Muscle layer of duodenum (tissue), 2 donors: ENCODE data around the gene PTPRN2.
"Not testable (repeated sequence)": the region's sequence is repeated elsewhere in the genome, so short reads cannot be mapped to it uniquely, and the experiment has no call there.

Experiments used
- H3K27ac ChIP-seq: one replicate; pipeline ENCODE4 v1.7.0; 2013; ENCODE audit warnings: mild to moderate bottlenecking, low read length
- H3K27me3 ChIP-seq: one replicate; pipeline ENCODE4 v1.7.0; 2013; ENCODE audit warnings: low read depth, mild to moderate bottlenecking, control low read depth, low read length
- H3K36me3 ChIP-seq, 2 donors: one replicate each; pipeline ENCODE4 v1.7.0; 2013; ENCODE audit warnings: low read length in 2 of 2, control low read depth in 1 of 2, mild to moderate bottlenecking in 1 of 2; ENCODE audit not compliant: insufficient read depth in 2 of 2, control insufficient read depth in 1 of 2
- H3K4me1 ChIP-seq, 2 donors: one replicate each; pipeline ENCODE4 v1.7.0; 2013; ENCODE audit warnings: low read length in 2 of 2, mild to moderate bottlenecking in 2 of 2, control low read depth in 1 of 2, moderate library complexity in 1 of 2; ENCODE audit not compliant: insufficient read depth in 2 of 2, control insufficient read depth in 1 of 2
- H3K4me3 ChIP-seq, 2 donors: one replicate each; pipeline ENCODE4 v1.7.0; 2013; ENCODE audit warnings: low read length in 2 of 2, low read depth in 1 of 2, mild to moderate bottlenecking in 1 of 2
- H3K9me3 ChIP-seq, 2 donors: one replicate each; pipeline ENCODE4 v1.7.0; 2013; ENCODE audit warnings: low read length in 2 of 2, control low read depth in 1 of 2, mild to moderate bottlenecking in 1 of 2; ENCODE audit not compliant: control insufficient read depth in 1 of 2
- donor health status: healthy.

PTPRN2 gene

GRCh38 chr7:158274996-158275395 lies 312.6 kb downstream of the PTPRN2 start:
- Histone ChIP-seq H3K9me3 (no peaks in the 10 kb centered on the region), H3K4me3 (no peak overlapping the region), H3K4me1 (no peaks in the 10 kb centered on the region), H3K27ac (no peak overlapping the region), H3K27me3 (no peaks in the 10 kb centered on the region), H3K36me3 (no peaks in the 10 kb centered on the region)

- Histone ChIP-seq H3K9me3 (no peaks in the 10 kb centered on the region), H3K36me3 (no peaks in the 10 kb centered on the region), H3K27me3 (no peaks in the 10 kb centered on the region), H3K27ac (no peak overlapping the region), H3K4me1 (no peaks in the 10 kb centered on the region), H3K4me3 (no peak overlapping the region)
These were observed 313.2 kb downstream of the PTPRN2 start for GRCh38 chr7:158274404-158274811.

- H3K9me3 ChIP-seq, H3K27me3 ChIP-seq, H3K36me3 ChIP-seq, H3K27ac ChIP-seq, H3K4me1 ChIP-seq, H3K4me3 ChIP-seq: not testable (repeated sequence)
These were observed 313.8 kb downstream of the PTPRN2 start for GRCh38 chr7:158273756-158274342.

- H3K36me3 ChIP-seq, result no peaks in the 10 kb centered on the region
- H3K27ac ChIP-seq, result no peak overlapping the region
- H3K4me1 ChIP-seq, result no peaks in the 10 kb centered on the region
- H3K9me3 ChIP-seq, result no peaks in the 10 kb centered on the region
- no peaks in the 10 kb centered on the region for H3K27me3 ChIP-seq
- H3K4me3 ChIP-seq, result no peak overlapping the region
These were observed 314.4 kb downstream of the PTPRN2 start for GRCh38 chr7:158273138-158273651.

GRCh38 chr7:158272509-158273137 lies 315.0 kb downstream of the PTPRN2 start:
- H3K9me3 ChIP-seq, result no peaks in the 10 kb centered on the region
- H3K4me1 ChIP-seq, result no peaks in the 10 kb centered on the region
- no peaks in the 10 kb centered on the region for H3K27me3 ChIP-seq
- H3K27ac ChIP-seq, result no peak overlapping the region
- H3K36me3 ChIP-seq, result no peaks in the 10 kb centered on the region
- H3K4me3 ChIP-seq, result no peak overlapping the region

- no peaks in the 10 kb centered on the region for H3K4me1 ChIP-seq
- H3K9me3 ChIP-seq, result no peaks in the 10 kb centered on the region
- no peak overlapping the region for H3K27ac ChIP-seq
- H3K36me3 ChIP-seq, result no peaks in the 10 kb centered on the region
- H3K27me3 ChIP-seq, result no peaks in the 10 kb centered on the region
- H3K4me3 ChIP-seq, result no peak overlapping the region
These were observed 315.5 kb downstream of the PTPRN2 start for GRCh38 chr7:158272091-158272490.

- Histone ChIP-seq H3K27ac (no peak overlapping the region), H3K36me3 (no peaks in the 10 kb centered on the region), H3K4me1 (no peaks in the 10 kb centered on the region), H3K4me3 (no peak overlapping the region), H3K27me3 (no peaks in the 10 kb centered on the region), H3K9me3 (no peaks in the 10 kb centered on the region)
These were observed 316.0 kb downstream of the PTPRN2 start for GRCh38 chr7:158271646-158272045.

- no peak overlapping the region for H3K4me3 ChIP-seq
- no peak overlapping the region for H3K27ac ChIP-seq
- H3K36me3 ChIP-seq, result no peaks in the 10 kb centered on the region
- H3K27me3 ChIP-seq, result no peaks in the 10 kb centered on the region
- H3K9me3 ChIP-seq, result no peaks in the 10 kb centered on the region
- no peaks in the 10 kb centered on the region for H3K4me1 ChIP-seq
These were observed 316.7 kb downstream of the PTPRN2 start for GRCh38 chr7:158270856-158271413.

- no peaks in the 10 kb centered on the region for H3K27me3 ChIP-seq
- no peaks in the 10 kb centered on the region for H3K36me3 ChIP-seq
- no peaks in the 10 kb centered on the region for H3K9me3 ChIP-seq
- H3K4me3 ChIP-seq, result no peak overlapping the region
- no peaks in the 10 kb centered on the region for H3K4me1 ChIP-seq
- no peak overlapping the region for H3K27ac ChIP-seq
These were observed 317.4 kb downstream of the PTPRN2 start for GRCh38 chr7:158270106-158270775.

- no peak overlapping the region for H3K4me3 ChIP-seq
- no peaks in the 10 kb centered on the region for H3K4me1 ChIP-seq
- no peak overlapping the region for H3K27ac ChIP-seq
- no peaks in the 10 kb centered on the region for H3K36me3 ChIP-seq
- H3K9me3 ChIP-seq, result no peaks in the 10 kb centered on the region
- H3K27me3 ChIP-seq, result no peaks in the 10 kb centered on the region
These were observed 318.6 kb downstream of the PTPRN2 start for GRCh38 chr7:158268816-158269535.
